Activated naive CD8-positive, alpha-beta T cell treated with anti-CD3 and anti-CD28 coated beads, Interleukin-2, amount 50 U/mL, for 24 hours (primary cell): ENCODE results near the gene ADAMTS16.
"Not testable (repeated sequence)": the region's sequence is repeated elsewhere in the genome, so short reads cannot be mapped to it uniquely, and the experiment has no call there.

Source experiments
- ATAC-seq: fragments of 150-1000 bp; cut with Tn5 transposase; one replicate; pipeline ENCODE4 v1.10.0; 2021
- DNase-seq: peaks from one replicate; pipeline ENCODE4 v3.0.0; 2021
- H3K27ac Mint-ChIP-seq: one replicate; pipeline ENCODE4 v1.8.0; 2021; ENCODE audit warnings: mild to moderate bottlenecking, mixed read lengths
- H3K27me3 Mint-ChIP-seq: one replicate; pipeline ENCODE4 v1.8.0; 2021; ENCODE audit warnings: mixed read lengths
- H3K36me3 Mint-ChIP-seq: one replicate; pipeline ENCODE4 v1.8.0; 2021; ENCODE audit warnings: low read depth, mixed read lengths
- H3K4me1 Mint-ChIP-seq: one replicate; pipeline ENCODE4 v1.8.0; 2021; ENCODE audit warnings: mixed read lengths
- H3K4me3 Mint-ChIP-seq: one replicate; pipeline ENCODE4 v1.8.0; 2021; ENCODE audit warnings: mild to moderate bottlenecking, moderate library complexity, mixed read lengths
- H3K9me3 Mint-ChIP-seq: one replicate; pipeline ENCODE4 v1.8.0; 2021; ENCODE audit warnings: mixed read lengths

The ADAMTS16 gene

DNA sequence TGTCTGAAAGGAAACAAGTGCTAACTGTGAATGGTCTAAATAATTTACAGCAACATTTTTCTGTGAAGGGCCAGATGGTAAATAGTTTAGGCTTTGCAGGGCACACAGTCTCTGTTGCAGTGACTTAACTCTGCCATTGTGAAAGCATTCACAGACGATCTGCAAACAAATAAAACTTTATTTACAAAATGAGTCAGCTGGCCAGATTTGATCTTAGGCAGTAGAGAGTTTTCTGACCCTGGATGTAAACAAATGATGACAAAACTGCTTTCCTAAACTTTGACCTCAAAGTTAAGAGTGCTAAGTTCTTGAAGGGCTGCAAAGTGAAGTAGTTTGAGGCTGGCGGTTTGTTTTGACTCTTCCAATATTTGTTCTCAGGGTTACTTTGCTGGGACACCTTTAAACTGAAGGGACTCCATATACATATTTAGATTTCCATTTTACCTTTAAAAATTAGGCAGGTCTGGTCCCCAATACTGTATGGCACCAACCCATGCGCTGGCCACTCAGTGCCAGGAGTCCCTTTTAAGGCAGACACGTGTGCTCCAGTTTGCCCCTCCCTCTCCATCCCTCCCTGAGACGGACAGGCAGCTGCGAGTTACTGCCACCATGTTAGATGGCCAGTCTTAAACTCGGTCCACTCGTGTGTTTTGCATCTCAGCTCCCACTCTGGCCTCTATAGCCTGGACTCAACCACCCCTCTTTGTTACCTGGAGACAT is 4.0 kb upstream of the ADAMTS16 start:
- Mint-ChIP-seq H3K27ac (no peak overlapping the region), H3K4me3 (no peak overlapping the region), H3K27me3 (peaks cover 16% of the 10 kb centered on the region), H3K36me3 (no peaks in the 10 kb centered on the region), H3K9me3 (no peaks in the 10 kb centered on the region), H3K4me1 (peaks cover 3% of the 10 kb centered on the region)
- DNase-seq, result no peak
- ATAC-seq, result no peak

DNA sequence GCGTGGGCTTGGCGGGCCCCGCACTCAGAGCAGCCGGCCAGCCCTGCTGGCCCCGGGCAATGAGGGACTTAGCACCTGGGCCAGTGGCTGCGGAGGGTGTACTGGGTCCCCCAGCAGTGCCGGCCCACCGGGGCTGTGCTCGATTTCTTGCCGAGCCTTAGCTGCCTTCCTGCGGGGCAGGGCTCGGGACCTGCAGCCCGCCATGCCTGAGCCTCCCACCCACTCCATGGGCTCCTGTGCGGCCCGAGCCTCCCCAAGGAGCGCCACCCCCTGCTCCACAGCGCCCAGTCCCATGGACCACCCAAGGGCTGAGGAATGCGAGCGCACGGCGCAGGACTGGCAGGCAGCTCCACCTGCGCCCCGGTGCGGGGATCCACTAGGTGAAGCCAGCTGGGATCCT is 2.3 kb upstream of the ADAMTS16 start:
- H3K36me3 Mint-ChIP-seq, DNase-seq, H3K27ac Mint-ChIP-seq, H3K4me3 Mint-ChIP-seq, H3K4me1 Mint-ChIP-seq, ATAC-seq, H3K9me3 Mint-ChIP-seq: not testable (repeated sequence)
- H3K27me3 Mint-ChIP-seq, result peaks cover 26% of the 10 kb centered on the region

GRCh38 chr5:5139336-5139776 is 774 bp upstream of the ADAMTS16 start:
- no peak for ATAC-seq
- no peak for DNase-seq
- Mint-ChIP-seq H3K4me1 (peaks cover 3% of the 10 kb centered on the region), H3K4me3 (no peak overlapping the region), H3K27me3 (peaks cover 30% of the 10 kb centered on the region), H3K36me3 (no peaks in the 10 kb centered on the region), H3K9me3 (no peaks in the 10 kb centered on the region), H3K27ac (no peak overlapping the region)

DNA sequence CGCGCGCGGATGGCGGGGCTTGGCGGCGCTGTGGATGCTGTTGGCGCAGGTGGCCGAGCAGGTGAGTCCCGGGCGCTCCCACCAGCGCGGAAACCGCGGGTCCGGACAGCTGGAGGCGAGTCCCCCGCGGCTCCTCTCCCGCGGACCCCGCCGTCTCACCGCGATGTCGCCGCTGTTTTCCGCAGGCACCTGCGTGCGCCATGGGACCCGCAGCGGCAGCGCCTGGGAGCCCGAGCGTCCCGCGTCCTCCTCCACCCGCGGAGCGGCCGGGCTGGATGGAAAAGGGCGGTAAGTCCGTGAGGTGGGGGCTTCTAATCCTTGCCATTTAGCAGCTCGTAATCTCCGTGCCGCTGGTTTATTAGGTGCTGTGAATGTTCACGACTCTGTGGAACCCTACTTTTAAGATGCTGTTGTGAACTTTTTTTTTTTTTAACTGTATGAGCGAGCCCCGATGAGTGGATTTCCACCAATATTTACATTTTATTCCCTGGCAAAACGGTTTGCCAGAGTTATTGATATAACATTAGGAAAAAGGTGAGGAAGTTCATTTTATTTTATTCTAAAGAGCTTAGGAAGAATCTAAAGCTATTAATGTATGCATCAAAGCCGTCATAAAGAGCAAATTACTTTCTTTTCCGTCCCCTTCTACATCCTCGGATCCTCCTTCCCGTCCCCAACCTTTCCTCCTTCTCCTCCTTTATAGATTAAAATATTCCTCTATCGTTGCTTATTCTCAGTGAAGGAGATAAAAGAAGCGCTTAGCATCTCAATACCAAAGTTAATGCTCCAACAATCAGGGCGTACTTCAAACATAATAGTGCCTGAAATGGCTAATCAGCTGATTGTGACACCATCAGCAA is 579 bp downstream of the ADAMTS16 start:
- no peak for DNase-seq
- no peak overlapping the region for H3K4me3 Mint-ChIP-seq
- no peaks in the 10 kb centered on the region for H3K36me3 Mint-ChIP-seq
- H3K9me3 Mint-ChIP-seq, result no peaks in the 10 kb centered on the region
- H3K27ac Mint-ChIP-seq, result no peak overlapping the region
- H3K4me1 Mint-ChIP-seq, result peaks cover 3% of the 10 kb centered on the region
- H3K27me3 Mint-ChIP-seq, result peaks cover 30% of the 10 kb centered on the region
- ATAC-seq, result no peak

GRCh38 chr5:5141339-5141599 is 1.1 kb downstream of the ADAMTS16 start:
- ATAC-seq (no peak), DNase-seq (no peak)
- Mint-ChIP-seq H3K27me3 (peaks cover 30% of the 10 kb centered on the region), H3K27ac (no peak overlapping the region), H3K4me1 (peaks cover 3% of the 10 kb centered on the region), H3K4me3 (no peak overlapping the region), H3K9me3 (no peaks in the 10 kb centered on the region), H3K36me3 (no peaks in the 10 kb centered on the region)

GRCh38 chr5:5141625-5142525 is 1.7 kb downstream of the ADAMTS16 start:
- peaks cover 30% of the 10 kb centered on the region for H3K27me3 Mint-ChIP-seq
- DNase-seq (peak; percentile 50), ATAC-seq (no peak)
- H3K27ac Mint-ChIP-seq, result no peak overlapping the region
- H3K36me3 Mint-ChIP-seq, result no peaks in the 10 kb centered on the region
- H3K4me3 Mint-ChIP-seq, result no peak overlapping the region
- peaks cover 3% of the 10 kb centered on the region for H3K4me1 Mint-ChIP-seq
- no peaks in the 10 kb centered on the region for H3K9me3 Mint-ChIP-seq

DNA sequence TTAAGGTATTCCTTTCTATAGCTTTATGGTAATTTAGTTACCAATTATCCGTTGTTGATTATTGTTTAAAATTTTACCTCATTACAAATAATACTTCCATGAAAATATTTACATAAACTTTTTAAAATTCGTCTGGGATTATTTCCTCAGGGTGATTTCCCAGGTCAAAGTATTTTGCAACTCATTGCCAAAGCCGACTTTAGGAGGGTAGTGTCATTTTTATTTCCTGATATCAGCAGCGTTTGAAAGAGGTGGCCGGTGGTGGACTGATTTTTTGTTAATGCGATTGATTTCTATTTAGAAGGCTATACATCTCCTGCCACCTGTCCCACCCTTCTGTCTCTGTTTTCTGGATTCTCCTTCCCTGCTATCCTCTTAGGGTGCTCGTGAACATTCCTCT is 4.3 kb downstream of the ADAMTS16 start:
- peaks cover 22% of the 10 kb centered on the region for H3K27me3 Mint-ChIP-seq
- no peak for DNase-seq
- H3K27ac Mint-ChIP-seq, result no peak overlapping the region
- ATAC-seq, result no peak
- H3K4me3 Mint-ChIP-seq, result no peak overlapping the region
- H3K9me3 Mint-ChIP-seq, result no peaks in the 10 kb centered on the region
- peaks cover 3% of the 10 kb centered on the region for H3K4me1 Mint-ChIP-seq
- H3K36me3 Mint-ChIP-seq, result no peaks in the 10 kb centered on the region

GRCh38 chr5:5145651-5146529 is 5.8 kb downstream of the ADAMTS16 start:
- Mint-ChIP-seq H3K4me3 (no peak overlapping the region), H3K36me3 (no peaks in the 10 kb centered on the region), H3K27ac (no peak overlapping the region), H3K4me1 (no peaks in the 10 kb centered on the region), H3K9me3 (no peaks in the 10 kb centered on the region), H3K27me3 (peaks cover 19% of the 10 kb centered on the region)
- ATAC-seq, result no peak
- no peak for DNase-seq

DNA sequence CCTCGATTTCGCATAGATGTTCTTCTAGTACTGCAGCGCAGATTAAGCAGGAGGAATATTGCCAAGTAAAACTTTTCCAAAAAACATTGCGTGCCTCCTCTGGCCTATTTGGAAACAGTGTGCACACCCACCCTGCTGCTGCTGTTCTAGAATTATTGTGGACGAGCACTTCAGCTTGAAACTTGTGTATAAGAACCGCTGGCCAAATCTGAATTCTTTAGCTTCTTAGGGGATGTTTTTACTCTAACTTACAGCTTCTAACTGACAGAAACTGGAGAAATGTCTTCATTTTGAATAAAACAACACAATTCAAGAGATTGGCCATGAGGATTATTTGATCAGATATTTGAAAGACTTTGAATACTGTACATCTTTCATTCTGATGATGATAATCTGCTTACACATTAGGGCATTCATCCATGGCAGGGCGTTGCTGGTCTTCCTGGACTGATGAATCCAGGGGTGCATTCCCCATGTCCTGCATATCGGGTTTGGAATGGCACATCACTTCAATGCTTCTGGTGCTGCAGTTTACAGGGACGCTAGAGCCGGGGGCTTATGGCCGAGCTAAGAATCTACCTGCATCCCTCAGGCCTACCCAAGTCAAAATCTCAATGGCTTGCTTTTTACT is 6.5 kb downstream of the ADAMTS16 start:
- no peaks in the 10 kb centered on the region for H3K36me3 Mint-ChIP-seq
- DNase-seq (no peak), ATAC-seq (no peak)
- H3K27ac Mint-ChIP-seq, result no peak overlapping the region
- no peak overlapping the region for H3K4me3 Mint-ChIP-seq
- H3K27me3 Mint-ChIP-seq, result peaks cover 11% of the 10 kb centered on the region
- H3K4me1 Mint-ChIP-seq, result no peaks in the 10 kb centered on the region
- H3K9me3 Mint-ChIP-seq, result peaks cover under 1% of the 10 kb centered on the region

DNA sequence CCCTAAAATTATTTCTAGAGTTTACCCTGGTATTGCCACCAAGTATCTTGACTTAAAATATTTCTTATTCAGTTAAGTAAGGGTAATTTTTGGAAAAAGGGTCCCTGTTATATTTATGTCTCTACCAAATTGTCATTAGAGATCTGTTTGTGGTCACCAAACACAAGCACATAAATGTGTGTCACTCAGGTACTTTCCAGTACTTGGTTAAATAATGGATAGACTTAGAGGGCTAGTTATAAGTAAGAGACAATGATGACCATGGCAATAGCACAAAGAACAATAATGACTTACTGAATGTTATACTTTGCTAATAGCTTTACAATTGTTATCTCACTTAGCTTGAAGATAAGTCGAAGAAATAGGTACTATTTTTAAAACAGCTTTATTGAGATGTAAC is 9.0 kb downstream of the ADAMTS16 start:
- H3K36me3 Mint-ChIP-seq, result no peaks in the 10 kb centered on the region
- DNase-seq, result no peak
- no peak overlapping the region for H3K27ac Mint-ChIP-seq
- H3K4me3 Mint-ChIP-seq, result no peak overlapping the region
- no peak for ATAC-seq
- no peaks in the 10 kb centered on the region for H3K4me1 Mint-ChIP-seq
- H3K9me3 Mint-ChIP-seq, result peaks cover 5% of the 10 kb centered on the region
- no peaks in the 10 kb centered on the region for H3K27me3 Mint-ChIP-seq

- H3K36me3 Mint-ChIP-seq, result no peaks in the 10 kb centered on the region
- H3K27me3 Mint-ChIP-seq, result no peaks in the 10 kb centered on the region
- DNase-seq, result no peak
- H3K4me1 Mint-ChIP-seq, result no peaks in the 10 kb centered on the region
- H3K4me3 Mint-ChIP-seq, result no peak overlapping the region
- no peak for ATAC-seq
- no peak overlapping the region for H3K27ac Mint-ChIP-seq
- H3K9me3 Mint-ChIP-seq, result peaks cover 5% of the 10 kb centered on the region
Observed at GRCh38 chr5:5150667-5151066, 10.5 kb downstream of the ADAMTS16 start.

DNA sequence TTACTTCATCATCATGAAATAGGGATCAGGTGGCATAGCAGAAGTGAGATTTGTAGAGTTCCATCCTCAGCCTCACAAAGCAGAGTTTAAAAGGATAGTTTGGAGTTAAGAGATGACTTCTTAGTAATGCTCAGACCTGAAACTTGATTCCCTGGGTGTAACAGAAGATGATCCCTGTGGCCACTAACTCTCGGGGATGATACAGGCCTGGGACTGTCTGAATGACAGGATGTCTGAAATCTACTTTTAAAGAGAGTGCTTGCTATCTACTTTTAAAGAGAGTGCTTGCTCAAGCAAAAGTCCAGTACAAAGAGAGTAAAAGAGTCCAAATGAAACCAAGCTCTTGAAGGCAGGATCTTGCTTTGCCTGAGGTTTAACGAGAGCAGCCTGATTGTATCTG is 14.6 kb downstream of the ADAMTS16 start:
- Mint-ChIP-seq H3K27ac (no peak overlapping the region), H3K27me3 (no peaks in the 10 kb centered on the region), H3K4me1 (no peaks in the 10 kb centered on the region), H3K36me3 (no peaks in the 10 kb centered on the region), H3K4me3 (no peak overlapping the region), H3K9me3 (peaks cover 5% of the 10 kb centered on the region)
- ATAC-seq (no peak), DNase-seq (no peak)

GRCh38 chr5:5155617-5156016 is 15.5 kb downstream of the ADAMTS16 start:
- no peaks in the 10 kb centered on the region for H3K36me3 Mint-ChIP-seq
- no peak for DNase-seq
- no peak overlapping the region for H3K27ac Mint-ChIP-seq
- no peak for ATAC-seq
- H3K4me1 Mint-ChIP-seq, result no peaks in the 10 kb centered on the region
- H3K4me3 Mint-ChIP-seq, result no peak overlapping the region
- no peaks in the 10 kb centered on the region for H3K27me3 Mint-ChIP-seq
- peaks cover 5% of the 10 kb centered on the region for H3K9me3 Mint-ChIP-seq
